Loucy (cell line): ENCODE measurements around the gene RUNX1.

Experiments
- H2AFZ ChIP-seq: fragments of 200-600 bp; sonication (generic); 2 replicates; pipeline ENCODE4 v1.6.0; 2016; ENCODE audit warnings: antibody characterized with exemption, mild to moderate bottlenecking, low read length, moderate library complexity
- H3F3A ChIP-seq: fragments of 200-600 bp; 2 replicates; pipeline ENCODE4 v1.6.0; 2016; ENCODE audit warnings: antibody characterized with exemption, low read depth, mild to moderate bottlenecking
- H3K27me3 ChIP-seq: fragments of 200-600 bp; sonication (generic); 2 replicates; pipeline ENCODE4 v1.6.1; 2014; ENCODE audit warnings: low read length, mild to moderate bottlenecking; ENCODE audit not compliant: insufficient read depth, poor library complexity, severe bottlenecking
- H3K36me3 ChIP-seq: fragments of 200-600 bp; sonication (generic); 2 replicates; pipeline ENCODE4 v1.6.1; 2016; ENCODE audit warnings: low read length; ENCODE audit not compliant: insufficient read depth
- H3K4me1 ChIP-seq: fragments of 200-600 bp; sonication (generic); 2 replicates; pipeline ENCODE4 v1.5.1; 2014; ENCODE audit warnings: low read length, mild to moderate bottlenecking; ENCODE audit not compliant: insufficient read depth, poor library complexity, severe bottlenecking
- H3K4me2 ChIP-seq: fragments of 200-600 bp; sonication (generic); 2 replicates; pipeline ENCODE4 v1.6.0; 2014; ENCODE audit warnings: antibody characterized with exemption, low read length, low read depth, mild to moderate bottlenecking; ENCODE audit not compliant: poor library complexity, severe bottlenecking
- H3K4me3 ChIP-seq: fragments of 200-600 bp; sonication (generic); 2 replicates; pipeline ENCODE4 v1.5.1; 2014; ENCODE audit warnings: low read length, mild to moderate bottlenecking, mixed read lengths; ENCODE audit not compliant: poor library complexity, severe bottlenecking
- H3K79me2 ChIP-seq: fragments of 200-600 bp; sonication (generic); 2 replicates; pipeline ENCODE4 v1.6.1; 2014; ENCODE audit warnings: low read length; ENCODE audit not compliant: insufficient read depth
- H3K9ac ChIP-seq: fragments of 200-600 bp; sonication (generic); 2 replicates; pipeline ENCODE4 v1.6.0; 2014; ENCODE audit warnings: mild to moderate bottlenecking, low read depth, low read length, moderate library complexity; ENCODE audit not compliant: poor library complexity, severe bottlenecking
- H3K9me2 ChIP-seq: fragments of 200-600 bp; sonication (generic); replicated peaks from 2 replicates; pipeline ENCODE4 v1.6.1; 2016; ENCODE audit warnings: low read depth, low read length, mixed read lengths
- H3K9me3 ChIP-seq: fragments of 200-600 bp; sonication (generic); 2 replicates; pipeline ENCODE4 v1.6.1; 2014; ENCODE audit warnings: mild to moderate bottlenecking, antibody characterized with exemption, low read length, low read depth; ENCODE audit not compliant: insufficient read depth
- H4K20me1 ChIP-seq: fragments of 200-600 bp; sonication (generic); 2 replicates; pipeline ENCODE4 v1.6.0; 2014; ENCODE audit warnings: antibody characterized with exemption, low read length, mild to moderate bottlenecking; ENCODE audit not compliant: insufficient read depth, poor library complexity, severe bottlenecking
- CTCF ChIP-seq: fragments of 200-600 bp; sonication (generic); conservative IDR thresholded peaks from 2 replicates; pipeline ENCODE4 v1.5.1; 2014; ENCODE audit warnings: mild to moderate bottlenecking, antibody characterized with exemption, low read length
- EZH2phosphoT487 ChIP-seq: fragments of 200-600 bp; IDR thresholded peaks from 2 replicates; pipeline ENCODE4 v1.6.1; 2018; ENCODE audit warnings: antibody characterized with exemption, mild to moderate bottlenecking, moderate library complexity, borderline replicate concordance

The RUNX1 gene

DNA sequence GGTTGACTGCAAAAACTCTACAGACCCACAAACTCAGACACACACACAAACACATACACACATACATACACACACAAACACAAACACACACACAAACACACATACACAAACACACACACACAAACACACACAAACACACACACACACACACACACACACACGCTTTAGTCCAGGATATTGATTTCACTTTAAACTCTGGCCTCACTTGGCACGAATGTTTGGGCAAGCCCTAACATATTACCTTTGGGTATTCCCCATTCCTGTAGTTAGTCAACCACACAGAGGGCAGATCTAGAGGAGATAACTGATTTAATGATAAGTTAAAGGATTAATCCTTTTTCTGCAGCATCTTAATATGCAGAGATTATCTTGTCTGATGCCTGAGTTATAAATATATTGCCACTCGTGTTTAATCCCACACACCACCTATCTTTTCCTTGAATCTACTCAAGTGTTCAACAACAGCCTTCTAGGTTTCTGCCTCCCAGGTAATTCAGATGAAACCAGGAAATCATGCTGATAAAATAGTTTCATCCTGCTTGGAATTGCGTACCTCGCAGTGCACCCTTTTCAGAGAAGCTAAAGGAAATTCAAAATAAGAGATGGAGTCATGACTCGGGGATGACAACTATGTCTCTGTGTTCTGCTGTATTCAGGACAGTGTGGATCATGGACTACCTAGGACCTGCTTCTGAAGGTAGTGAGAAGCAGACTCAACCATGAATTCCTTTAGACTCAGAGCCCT, 14.5 kb upstream of the RUNX1 start:
- H3K4me2 ChIP-seq: no peak overlapping the region

DNA sequence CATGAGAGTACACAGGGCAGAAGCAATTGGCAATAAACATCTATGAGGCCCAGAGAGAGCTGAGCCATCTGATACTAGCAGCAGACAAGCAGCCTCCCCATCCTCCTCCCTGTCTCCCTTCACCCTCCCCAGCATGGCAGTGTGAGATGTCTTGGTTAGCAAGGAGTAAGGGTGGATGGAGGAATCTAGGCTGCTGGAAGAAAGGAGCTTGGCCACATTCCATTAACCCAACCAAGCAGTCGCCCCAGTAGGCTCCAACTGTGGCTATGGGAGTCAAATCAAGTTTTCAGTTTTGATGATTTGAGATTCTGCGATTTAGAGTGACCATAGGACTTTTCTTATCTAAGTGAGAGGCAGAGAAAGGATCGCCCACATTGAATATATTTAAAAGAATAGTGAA, 12.9 kb upstream of the RUNX1 start:
- H3K4me3 ChIP-seq: no peak overlapping the region
- H3K4me2 ChIP-seq: no peak overlapping the region
- no peak overlapping the region for H2AFZ ChIP-seq
- no peaks in the 10 kb centered on the region for H3F3A ChIP-seq
- TF ChIP-seq CTCF (no peak), EZH2phosphoT487 (no peak)
- H3K4me1 ChIP-seq: peaks cover 24% of the 10 kb centered on the region
- no peaks in the 10 kb centered on the region for H3K9me2 ChIP-seq
- no peaks in the 10 kb centered on the region for H3K79me2 ChIP-seq
- H3K36me3 ChIP-seq: no peaks in the 10 kb centered on the region
- no peaks in the 10 kb centered on the region for H4K20me1 ChIP-seq
- no peaks in the 10 kb centered on the region for H3K27me3 ChIP-seq
- no peak overlapping the region for H3K9ac ChIP-seq
- no peaks in the 10 kb centered on the region for H3K9me3 ChIP-seq

More for the DNA sequence above, 14.5 kb upstream of the RUNX1 start:
- TF ChIP-seq CTCF: no peak
- no peak for TF ChIP-seq EZH2phosphoT487
- H3K9me3 ChIP-seq: no peaks in the 10 kb centered on the region
- no peak overlapping the region for H3K9ac ChIP-seq
- no peaks in the 10 kb centered on the region for H3K79me2 ChIP-seq
- no peaks in the 10 kb centered on the region for H4K20me1 ChIP-seq
- no peaks in the 10 kb centered on the region for H3K36me3 ChIP-seq
- no peak overlapping the region for H2AFZ ChIP-seq
- peaks cover 15% of the 10 kb centered on the region for H3K4me1 ChIP-seq
- no peaks in the 10 kb centered on the region for H3F3A ChIP-seq
- no peaks in the 10 kb centered on the region for H3K9me2 ChIP-seq
- H3K4me3 ChIP-seq: no peak overlapping the region
- no peaks in the 10 kb centered on the region for H3K27me3 ChIP-seq

DNA sequence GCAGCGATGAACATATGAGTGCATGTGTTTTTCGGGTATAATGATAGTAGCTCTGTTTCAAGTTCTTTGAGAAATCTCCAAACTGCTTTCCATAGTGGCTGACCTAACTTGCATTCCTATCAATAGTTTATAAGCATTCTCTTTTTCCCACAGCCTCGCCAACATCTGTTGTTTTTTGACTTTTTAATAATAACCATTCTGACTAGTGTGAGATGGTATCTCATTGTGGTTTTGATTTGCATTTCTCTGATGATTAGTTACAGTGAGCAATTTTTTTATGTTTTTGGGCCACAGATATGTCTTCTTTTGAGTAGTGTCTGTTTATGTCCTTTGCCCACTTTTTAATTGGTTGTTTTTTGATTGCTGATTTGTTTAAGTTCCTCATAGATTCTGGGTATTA, 10.6 kb upstream of the RUNX1 start:
- H4K20me1 ChIP-seq: no peaks in the 10 kb centered on the region
- no peaks in the 10 kb centered on the region for H3K27me3 ChIP-seq
- no peaks in the 10 kb centered on the region for H3K36me3 ChIP-seq
- H3K9me2 ChIP-seq: no peaks in the 10 kb centered on the region
- TF ChIP-seq CTCF: no peak
- TF ChIP-seq EZH2phosphoT487: no peak
- H3K4me2 ChIP-seq: no peak overlapping the region
- H3F3A ChIP-seq: no peaks in the 10 kb centered on the region
- H3K4me3 ChIP-seq: no peak overlapping the region
- no peak overlapping the region for H3K9ac ChIP-seq
- no peaks in the 10 kb centered on the region for H3K9me3 ChIP-seq
- no peak overlapping the region for H2AFZ ChIP-seq
- peaks cover 25% of the 10 kb centered on the region for H3K4me1 ChIP-seq
- no peaks in the 10 kb centered on the region for H3K79me2 ChIP-seq
